A673 (cell line): ENCODE results near the gene BMP8B. TPM values are rescaled to one million over a fixed set of nuclear protein-coding genes. Genes with fewer than 3 reads are reported as not detected.

Experiments used
- BruUV-seq: library from RNA; stranded (reverse); fragments of 400-500 nt; replicated peaks from 2 replicates; lab custom pipeline; 2021; lab: Mats Ljungman, UMichigan
- CTCF ChIA-PET: fragments of 300-600 bp; sonication (Branson Sonifier 250); formaldehyde crosslinking; loops from one replicate; lab custom pipeline; 2022; ENCODE audit warnings: antibody characterized with exemption; lab: Charles Lee
- POLR2A ChIA-PET: fragments of 300-600 bp; sonication (Branson Sonifier 250); formaldehyde crosslinking; loops from one replicate; lab custom pipeline; 2022; ENCODE audit warnings: antibody characterized with exemption; ENCODE audit not compliant: low non-redundant PET; lab: Charles Lee
- DNase-seq: peaks from one replicate; pipeline ENCODE4 v3.0.0-alpha.2; 2015; ENCODE audit warnings: low spot score
- H3K27ac ChIP-seq: fragments of 200-600 bp; sonication (generic); 2 replicates; pipeline ENCODE4 v1.5.1; 2016; ENCODE audit warnings: mixed run types, low read depth, mild to moderate bottlenecking, mixed read lengths, antibody characterized with exemption, low read length; ENCODE audit not compliant: poor library complexity, severe bottlenecking
- H3K27me3 ChIP-seq: fragments of 200-600 bp; sonication (generic); replicated peaks from 2 replicates; pipeline ENCODE4 v1.6.1; 2017; ENCODE audit warnings: mixed run types, low read depth, mild to moderate bottlenecking, mixed read lengths, antibody characterized with exemption, low read length; ENCODE audit not compliant: insufficient read depth, poor library complexity
- H3K36me3 ChIP-seq: fragments of 200-600 bp; sonication (generic); 2 replicates; pipeline ENCODE4 v1.6.1; 2016; ENCODE audit warnings: mixed run types, mild to moderate bottlenecking, mixed read lengths, antibody characterized with exemption, low read length; ENCODE audit not compliant: insufficient read depth, poor library complexity, severe bottlenecking
- H3K4me1 ChIP-seq: fragments of 200-600 bp; sonication (generic); 2 replicates; pipeline ENCODE4 v1.6.1; 2017; ENCODE audit warnings: mixed run types, mild to moderate bottlenecking, mixed read lengths, antibody characterized with exemption, low read length; ENCODE audit not compliant: insufficient read depth, poor library complexity, severe bottlenecking
- H3K4me3 ChIP-seq: fragments of 200-600 bp; sonication (generic); 2 replicates; pipeline ENCODE4 v1.5.1; 2016; ENCODE audit warnings: low read depth, mixed run types, mild to moderate bottlenecking, mixed read lengths, low read length; ENCODE audit not compliant: poor library complexity, severe bottlenecking
- H3K9me3 ChIP-seq: fragments of 200-600 bp; sonication (generic); 2 replicates; pipeline ENCODE4 v1.6.1; 2016; ENCODE audit warnings: mixed run types, low read depth, mild to moderate bottlenecking, mixed read lengths, antibody characterized with exemption, low read length; ENCODE audit not compliant: poor library complexity, severe bottlenecking
- EZH2 ChIP-seq: fragments of 200-600 bp; sonication (generic); IDR thresholded peaks from 2 replicates; pipeline ENCODE4 v1.6.1; 2017; ENCODE audit warnings: borderline replicate concordance, low read depth, mild to moderate bottlenecking, mixed read lengths, antibody characterized with exemption, low read length; ENCODE audit not compliant: poor library complexity, severe bottlenecking
- intact Hi-C: fragments of 100-400 bp; cut with micrococcal nuclease; formaldehyde crosslinking; loops from one replicate; pipeline ENCODE4 v1.10.0; 2022; ENCODE audit not compliant: unreplicated experiment
- total RNA-seq: library from RNA; stranded (reverse); gene quantifications from 2 replicates; pipeline ENCODE4 v1.2.3, GENCODE V29; 2021
- TF ChIP-seq, protein P1 (sequence below): fragments of 300-800, 200-600 bp; sonication (generic); conservative IDR thresholded peaks from 2 replicates; pipeline ENCODE4 v1.5.1; 2017; ENCODE audit warnings: low read depth, mild to moderate bottlenecking, antibody characterized with exemption, low read length, moderate library complexity, mixed read lengths

The BMP8B gene
- total RNA-seq, 1 experiment from 2014 or later: 0.06 TPM

DNA sequence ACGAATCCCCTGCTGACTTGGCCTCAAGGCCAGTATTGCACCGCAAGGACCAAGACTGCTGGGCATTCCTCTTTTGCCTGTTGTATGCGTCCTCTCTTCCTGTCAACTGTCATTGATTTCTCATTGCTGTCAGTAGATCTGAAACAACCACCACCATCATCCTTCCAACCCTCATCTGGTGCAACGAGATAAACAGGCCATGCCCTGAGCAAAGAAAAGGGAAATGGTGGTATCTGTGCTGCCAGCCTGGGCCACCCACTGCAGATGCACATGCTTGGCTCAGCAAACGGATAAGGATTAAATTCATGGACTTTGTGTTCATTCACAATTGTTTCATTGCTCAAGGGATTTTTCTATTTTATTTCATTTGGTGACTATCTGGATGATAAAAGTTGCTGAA, 31.2 kb downstream of the BMP8B start:
- TF ChIP-seq, protein P1, sequence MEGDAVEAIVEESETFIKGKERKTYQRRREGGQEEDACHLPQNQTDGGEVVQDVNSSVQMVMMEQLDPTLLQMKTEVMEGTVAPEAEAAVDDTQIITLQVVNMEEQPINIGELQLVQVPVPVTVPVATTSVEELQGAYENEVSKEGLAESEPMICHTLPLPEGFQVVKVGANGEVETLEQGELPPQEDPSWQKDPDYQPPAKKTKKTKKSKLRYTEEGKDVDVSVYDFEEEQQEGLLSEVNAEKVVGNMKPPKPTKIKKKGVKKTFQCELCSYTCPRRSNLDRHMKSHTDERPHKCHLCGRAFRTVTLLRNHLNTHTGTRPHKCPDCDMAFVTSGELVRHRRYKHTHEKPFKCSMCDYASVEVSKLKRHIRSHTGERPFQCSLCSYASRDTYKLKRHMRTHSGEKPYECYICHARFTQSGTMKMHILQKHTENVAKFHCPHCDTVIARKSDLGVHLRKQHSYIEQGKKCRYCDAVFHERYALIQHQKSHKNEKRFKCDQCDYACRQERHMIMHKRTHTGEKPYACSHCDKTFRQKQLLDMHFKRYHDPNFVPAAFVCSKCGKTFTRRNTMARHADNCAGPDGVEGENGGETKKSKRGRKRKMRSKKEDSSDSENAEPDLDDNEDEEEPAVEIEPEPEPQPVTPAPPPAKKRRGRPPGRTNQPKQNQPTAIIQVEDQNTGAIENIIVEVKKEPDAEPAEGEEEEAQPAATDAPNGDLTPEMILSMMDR: no peak
- TF ChIP-seq EZH2: no peak
- Histone ChIP-seq H3K27ac (no peak overlapping the region), H3K4me3 (no peak overlapping the region), H3K27me3 (no peaks in the 10 kb centered on the region), H3K36me3 (peaks cover 34% of the 10 kb centered on the region), H3K9me3 (no peaks in the 10 kb centered on the region), H3K4me1 (no peaks in the 10 kb centered on the region)
- no TSS peak for BruUV-seq
- intact Hi-C loops: no loop called here
- ChIA-PET CTCF (no interaction called here), POLR2A (no interaction called here)
- DNase-seq: no peak

DNA sequence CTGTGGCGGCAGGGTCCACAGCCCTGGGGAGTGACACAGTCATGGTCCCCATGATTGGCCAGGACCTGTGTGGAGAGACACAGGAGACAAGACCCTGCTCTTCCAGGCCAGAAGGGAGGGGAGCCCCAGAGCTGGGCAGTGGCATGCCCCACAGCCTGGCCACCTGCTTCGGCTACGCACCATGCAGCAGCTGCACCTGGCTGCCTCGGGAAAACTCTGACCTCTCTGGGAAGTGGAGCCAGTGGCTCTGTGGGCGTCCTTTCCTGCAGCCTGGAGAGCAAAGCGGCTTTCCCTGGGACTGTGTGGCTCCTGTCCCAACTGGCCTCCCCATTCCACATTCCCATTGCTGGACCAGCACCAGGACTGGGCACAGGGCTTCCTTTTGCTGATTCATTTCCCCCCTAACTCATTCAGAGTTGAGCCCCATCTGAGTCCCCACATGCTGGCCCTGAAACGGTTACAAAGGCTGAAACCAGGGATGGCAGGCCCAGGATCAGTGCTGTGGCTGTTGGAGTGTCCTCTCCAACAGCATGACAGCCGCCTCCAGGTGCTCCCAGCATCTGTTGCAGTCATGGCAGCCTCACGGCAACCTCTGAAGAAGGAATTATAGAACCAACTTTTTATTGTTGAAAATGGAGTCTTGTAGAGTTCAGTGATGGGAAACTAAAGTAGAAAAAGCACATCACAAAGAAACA, 32.6 kb downstream of the BMP8B start:
- no peak for DNase-seq
- Histone ChIP-seq H3K36me3 (peaks cover 47% of the 10 kb centered on the region), H3K27ac (no peak overlapping the region), H3K9me3 (no peaks in the 10 kb centered on the region), H3K27me3 (no peaks in the 10 kb centered on the region), H3K4me1 (no peaks in the 10 kb centered on the region), H3K4me3 (no peak overlapping the region)
- ChIA-PET CTCF (no interaction called here), POLR2A (no interaction called here)
- intact Hi-C loops: no loop called here
- BruUV-seq: no TSS peak
- no peak for TF ChIP-seq EZH2
- TF ChIP-seq, protein P1: no peak

DNA sequence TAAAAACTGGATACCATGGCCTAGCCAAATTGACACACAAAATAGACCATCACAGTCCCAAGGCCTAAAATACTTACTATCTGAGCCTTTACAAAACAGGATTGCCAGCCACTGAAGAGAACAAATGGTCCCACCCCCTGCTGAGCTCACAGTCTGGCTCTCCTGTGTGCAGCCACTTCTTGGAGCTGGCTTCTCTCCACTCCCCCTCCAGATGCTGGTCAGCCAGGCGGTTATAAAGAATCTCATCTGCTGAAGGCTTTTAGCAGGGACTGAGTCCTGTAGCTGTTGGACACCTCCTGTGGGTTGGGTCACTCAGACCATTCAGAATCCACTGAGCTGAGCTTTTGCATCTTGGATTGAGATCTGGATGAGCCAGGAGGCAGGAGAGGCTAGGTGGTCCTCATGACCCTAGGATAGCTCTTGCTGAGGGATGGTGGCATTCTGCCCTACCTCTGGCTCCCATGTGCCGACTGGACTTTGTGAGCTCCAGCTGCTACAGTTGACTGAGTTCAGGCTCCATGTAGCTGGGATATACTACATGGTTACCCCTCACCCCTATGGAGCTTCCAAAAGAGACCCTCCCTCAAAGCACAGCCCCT, 33.7 kb downstream of the BMP8B start:
- Histone ChIP-seq H3K4me3 (no peak overlapping the region), H3K4me1 (no peaks in the 10 kb centered on the region), H3K9me3 (no peaks in the 10 kb centered on the region), H3K27me3 (no peaks in the 10 kb centered on the region), H3K36me3 (peaks cover 58% of the 10 kb centered on the region), H3K27ac (no peak overlapping the region)
- intact Hi-C loops: no loop called here
- no peak for TF ChIP-seq EZH2
- TF ChIP-seq, protein P1: no peak
- BruUV-seq: no TSS peak
- CTCF ChIA-PET: no interaction called here
- no peak for DNase-seq
- POLR2A ChIA-PET: no interaction called here
